Skeletal muscle tissue (tissue), 4 donors: Measurements from ENCODE around the gene KCTD19. TPM values are rescaled to one million over a fixed set of nuclear protein-coding genes. Genes with fewer than 3 reads are reported as not detected.
A peak's percentile ranks its signal among the peaks of the same experiment; 100 is the strongest.

Experiments
- H3K27ac ChIP-seq: one replicate; pipeline ENCODE4 v1.7.0; 2013; ENCODE audit warnings: mild to moderate bottlenecking, low read depth, low read length, inconsistent platforms
- H3K27me3 ChIP-seq, 3 donors: one replicate each; pipeline ENCODE4 v1.7.0; 2013; ENCODE audit warnings: low read length in 3 of 3; ENCODE audit not compliant: control insufficient read depth in 3 of 3, insufficient read depth in 3 of 3
- H3K36me3 ChIP-seq, 3 donors: one replicate each; pipeline ENCODE4 v1.7.0; 2013; ENCODE audit warnings: low read length in 3 of 3; ENCODE audit not compliant: control insufficient read depth in 3 of 3, insufficient read depth in 3 of 3
- H3K4me1 ChIP-seq, 3 donors: one replicate each; pipeline ENCODE4 v1.7.0; 2013; ENCODE audit warnings: low read length in 3 of 3, mild to moderate bottlenecking in 3 of 3; ENCODE audit not compliant: control insufficient read depth in 3 of 3, insufficient read depth in 3 of 3
- H3K4me3 ChIP-seq, 3 donors: one replicate each; pipeline ENCODE4 v1.7.0; 2013; ENCODE audit warnings: low read length in 3 of 3
- H3K9ac ChIP-seq, 3 donors: one replicate each; pipeline ENCODE4 v1.7.0; 2013; ENCODE audit warnings: low read length in 3 of 3, mild to moderate bottlenecking in 3 of 3, moderate library complexity in 2 of 3, low read depth in 1 of 3
- H3K9me3 ChIP-seq, 3 donors: one replicate each; pipeline ENCODE4 v1.7.0; 2013; ENCODE audit warnings: low read length in 3 of 3; ENCODE audit not compliant: control insufficient read depth in 3 of 3
- total RNA-seq: library from RNA; depleted of rRNA; stranded (reverse); fragments of >200 nt; gene quantifications from one replicate; pipeline ENCODE4 v1.2.3, GENCODE V29; 2014
- donor health status: Osteomylitis.

Gene KCTD19
- total RNA-seq, 1 donor from 2014 or later, result not detected

- Histone ChIP-seq H3K9ac (peak overlapping the region; percentile 27 to 54 (median 38)), H3K4me1 (peaks cover 0 to 16% (median 14%) of the 10 kb centered on the region in 3 donors), H3K27me3 (no peaks in the 10 kb centered on the region), H3K36me3 (no peaks in the 10 kb centered on the region), H3K9me3 (no peaks in the 10 kb centered on the region), H3K27ac (peak overlapping the region; percentile 52), H3K4me3 (peak overlapping the region; percentile 52 to 61 (median 58))
These were observed 47.7 kb downstream of the KCTD19 start for GRCh38 chr16:67278773-67279295.

GRCh38 chr16:67277999-67278772, 48.4 kb downstream of the KCTD19 start:
- Histone ChIP-seq H3K9me3 (no peaks in the 10 kb centered on the region), H3K27me3 (no peaks in the 10 kb centered on the region), H3K4me3 (peak overlapping the region; percentile 52 to 61 (median 58)), H3K36me3 (no peaks in the 10 kb centered on the region), H3K9ac (peak overlapping the region; percentile 27 to 54 (median 38)), H3K27ac (peak overlapping the region; percentile 52), H3K4me1 (peaks cover 0 to 16% (median 14%) of the 10 kb centered on the region in 3 donors)

- Histone ChIP-seq H3K27ac (peak overlapping the region; percentile 52), H3K36me3 (no peaks in the 10 kb centered on the region), H3K27me3 (no peaks in the 10 kb centered on the region), H3K9me3 (no peaks in the 10 kb centered on the region), H3K4me1 (peaks cover 0 to 16% (median 14%) of the 10 kb centered on the region in 3 donors), H3K4me3 (no peak overlapping the region), H3K9ac (no peak overlapping the region)
These were observed 49.1 kb downstream of the KCTD19 start for GRCh38 chr16:67277294-67277998.

- peaks cover 0 to 2% (median 0%) of the 10 kb centered on the region in 3 donors for H3K36me3 ChIP-seq
- H3K4me3 ChIP-seq, result no peak overlapping the region
- no peak overlapping the region for H3K9ac ChIP-seq
- no peaks in the 10 kb centered on the region for H3K27me3 ChIP-seq
- no peak overlapping the region for H3K27ac ChIP-seq
- H3K9me3 ChIP-seq, result no peaks in the 10 kb centered on the region
- H3K4me1 ChIP-seq, result peaks cover 0 to 16% (median 14%) of the 10 kb centered on the region in 3 donors
These were observed 51.2 kb downstream of the KCTD19 start for GRCh38 chr16:67275321-67275720.

- Histone ChIP-seq H3K9me3 (no peaks in the 10 kb centered on the region), H3K36me3 (peaks cover 0 to 2% (median 0%) of the 10 kb centered on the region in 3 donors), H3K4me1 (peaks cover 0 to 3% (median 2%) of the 10 kb centered on the region in 3 donors), H3K4me3 (no peak overlapping the region), H3K27me3 (no peaks in the 10 kb centered on the region), H3K27ac (no peak overlapping the region), H3K9ac (no peak overlapping the region)
These were observed 55.1 kb downstream of the KCTD19 start for GRCh38 chr16:67271446-67271845.

GRCh38 chr16:67270931-67271338, 55.6 kb downstream of the KCTD19 start:
- H3K27ac ChIP-seq, result no peak overlapping the region
- peaks cover 0 to 2% (median 0%) of the 10 kb centered on the region in 3 donors for H3K36me3 ChIP-seq
- H3K9me3 ChIP-seq, result no peaks in the 10 kb centered on the region
- no peak overlapping the region for H3K9ac ChIP-seq
- H3K4me1 ChIP-seq, result peaks cover 0 to 3% (median 2%) of the 10 kb centered on the region in 3 donors
- H3K27me3 ChIP-seq, result no peaks in the 10 kb centered on the region
- H3K4me3 ChIP-seq, result no peak overlapping the region

- H3K9ac ChIP-seq, result no peak overlapping the region
These were observed 56.8 kb downstream of the KCTD19 start for GRCh38 chr16:67269766-67270165.

GRCh38 chr16:67268136-67268579, 58.4 kb downstream of the KCTD19 start:
- H3K27ac ChIP-seq, result no peak overlapping the region
- no peaks in the 10 kb centered on the region for H3K27me3 ChIP-seq
- H3K4me1 ChIP-seq, result peaks cover 0 to 3% (median 2%) of the 10 kb centered on the region in 3 donors
- no peak overlapping the region for H3K9ac ChIP-seq
- peaks cover 0 to 2% (median 0%) of the 10 kb centered on the region in 3 donors for H3K36me3 ChIP-seq
- no peak overlapping the region for H3K4me3 ChIP-seq
- H3K9me3 ChIP-seq, result no peaks in the 10 kb centered on the region

More at GRCh38 chr16:67269766-67270165, 56.8 kb downstream of the KCTD19 start:
- H3K27me3 ChIP-seq, result no peaks in the 10 kb centered on the region
- H3K27ac ChIP-seq, result no peak overlapping the region
- H3K4me1 ChIP-seq, result peaks cover 0 to 3% (median 2%) of the 10 kb centered on the region in 3 donors
- H3K9me3 ChIP-seq, result no peaks in the 10 kb centered on the region
- H3K36me3 ChIP-seq, result peaks cover 0 to 2% (median 0%) of the 10 kb centered on the region in 3 donors
- H3K4me3 ChIP-seq, result no peak overlapping the region

GRCh38 chr16:67265834-67266233, 60.7 kb downstream of the KCTD19 start:
- Histone ChIP-seq H3K27me3 (no peaks in the 10 kb centered on the region), H3K9me3 (no peaks in the 10 kb centered on the region), H3K9ac (no peak overlapping the region), H3K27ac (no peak overlapping the region), H3K4me3 (no peak overlapping the region), H3K4me1 (peaks cover 4 to 8% (median 8%) of the 10 kb centered on the region in 3 donors), H3K36me3 (no peaks in the 10 kb centered on the region)
